Heart right ventricle (tissue), 16 donors: ENCODE data around the gene KRT20. TPM values are rescaled to one million over a fixed set of nuclear protein-coding genes. Genes with fewer than 3 reads are reported as not detected.

Source experiments
- ATAC-seq, 8 donors: fragments of 200-7000 bp; cut with Tn5 transposase; one replicate each; pipeline ENCODE4 v1.9.1; 2020; ENCODE audit warnings: mild to moderate bottlenecking in 8 of 8, moderate library complexity in 8 of 8, moderate number of reproducible peaks in 1 of 8
- DNase-seq, 2 donors: peaks; one replicate each; pipeline ENCODE4 v3.0.0-alpha.2; 2020
- H3K27ac ChIP-seq, 10 donors: fragments of 200-600 bp; sonication (generic) in 2 of 10; one replicate each; pipeline versions ENCODE4 v1.5.0 to v1.8.0; 2020 to 2022; ENCODE audit warnings: mild to moderate bottlenecking in 3 of 10
- H3K27me3 ChIP-seq, 7 donors: fragments of 200-600 bp; one replicate each; pipeline ENCODE4 v1.8.0; 2021 to 2022; ENCODE audit warnings: mild to moderate bottlenecking in 2 of 7
- H3K36me3 ChIP-seq, 9 donors: fragments of 200-600 bp; sonication (generic) in 1 of 9; one replicate each; pipeline versions ENCODE4 v1.5.0 to v1.8.0; 2020 to 2022; ENCODE audit warnings: mild to moderate bottlenecking in 2 of 9
- H3K4me1 ChIP-seq, 9 donors: fragments of 200-600 bp; sonication (generic) in 1 of 9; one replicate each; pipeline versions ENCODE4 v1.5.0 to v1.8.0; 2020 to 2022; ENCODE audit warnings: mild to moderate bottlenecking in 4 of 9
- H3K4me3 ChIP-seq, 10 donors: fragments of 200-600 bp; sonication (generic) in 2 of 10; one replicate each; pipeline versions ENCODE4 v1.5.0 to v1.8.0; 2020 to 2022; ENCODE audit warnings: mild to moderate bottlenecking in 7 of 10, moderate library complexity in 2 of 10
- H3K9me3 ChIP-seq, 11 donors: fragments of 200-600 bp in 10 of 11; sonication (generic) in 2 of 11; one replicate each; pipeline versions ENCODE4 v1.5.0 to v1.8.0; 2013 to 2022; ENCODE audit warnings: mild to moderate bottlenecking in 2 of 11, control low read depth in 1 of 11, moderate library complexity in 1 of 11
- CTCF ChIP-seq, 9 donors: fragments of 200-600 bp; sonication (generic) in 2 of 9; IDR thresholded peaks; one replicate each; pipeline versions ENCODE4 v1.5.0 to v1.8.0; 2021 to 2022; ENCODE audit warnings: antibody characterized with exemption in 9 of 9, mild to moderate bottlenecking in 5 of 9, moderate library complexity in 1 of 9
- WGBS, 2 donors: extraction: QIAGEN DNeasy Blood & Tissue Kit; methylation state at CpG; one replicate each; pipeline ENCODE4 v1.1.7; 2013; ENCODE audit warnings: inconsistent platforms in 1 of 2; 5-methylcytosine and 5-hydroxymethylcytosine counted together
- intact Hi-C, 10 donors: fragments of 100-400 bp; cut with DNase I; formaldehyde crosslinking; loops; one replicate each; pipeline versions ENCODE4 v1.11.1 to v1.14.2; 2022
- polyA plus RNA-seq, 2 donors: library from polyadenylated mRNA; stranded (reverse); fragments of 200-250 nt; gene quantifications; one replicate each; pipeline ENCODE4 v1.2.3, GENCODE V29; 2013
- total RNA-seq, 10 donors: library from RNA; stranded (reverse); fragmentation: NEBNext Ultra II Directional in 3 of 10; extraction: Animal tissue kit (Norgen Biotek cat#: 25700) in 3 of 10; gene quantifications; one replicate each; pipeline versions ENCODE4 v1.2.1 to v1.2.4, GENCODE V29; 2021 to 2023
- donor health status: Arrhythmogenic right ventricular cardiomyopathy.
- donor health status: ischemic (EF 13 %, LVEDD 7.1; RV severe dilation, severe dysfunction).
- donor health status: healthy with polysubstance abuse.
- donor health status: DM: no; HTN: yes; CAD: no.
- donor health status: DM: no; HTN: no; CAD: no.
- donor health status: ischemic (EF 25% LVEDD 6.9; RV normal size, moderate dysfunction).
- donor health status: ischemic (EF 25% LVEDD 5.7; RV mildly dilated, moderate dysfunction).
- donor health status: healthy.
- donor health status: DM: yes; HTN: yes; CAD: no.
- donor health status: Ischemic cardiomyopathy.
- donor health status: ischemic (EF 35%, LVEDD 5.7; RV mildly dilated, moderate dysfunction).
- donor health status: nonischemic (EF 11% LVEDD 7.7; RV severe dilation, severe dysfunction).
- donor health status: DM: yes; HTN: yes; CAD: no.
- donor health status: PGD.
- donor health status: ischemic (EF 29% LVEDD 5.4; RV normal size, mild dysfunction).
- donor health status: nonischemic (EF 23%, LVEDD 6.1; RV moderate dilation, normal function).

KRT20 gene
- total and polyA plus RNA-seq, 12 donors = not detected

GRCh38 chr17:40896916-40897455, 11.9 kb upstream of the KRT20 start:
- H3K27ac ChIP-seq = no peak overlapping the region
- no peak for DNase-seq
- intact Hi-C loops = no loop called here
- H3K27me3 ChIP-seq = peaks cover 0 to 47% (median 20%) of the 10 kb centered on the region in 7 donors
- no peak for TF ChIP-seq CTCF (IDR thresholded peaks at IDR 0.05)
- no peaks in the 10 kb centered on the region for H3K9me3 ChIP-seq
- H3K4me1 ChIP-seq = no peaks in the 10 kb centered on the region
- H3K4me3 ChIP-seq = no peak overlapping the region
- ATAC-seq = no peak
- H3K36me3 ChIP-seq = no peaks in the 10 kb centered on the region
- 89 to 90% methylated on average over 4 of the region's 4 CpGs for WGBS, 2 donors

- 76 to 81% methylated on average over 9 of the region's 9 CpGs for WGBS, 2 donors
- ATAC-seq (no peak), DNase-seq (no peak)
- intact Hi-C loops = no loop called here
- no peak for TF ChIP-seq CTCF (IDR thresholded peaks at IDR 0.05)
- peaks cover 0 to 43% (median 22%) of the 10 kb centered on the region in 7 donors for H3K27me3 ChIP-seq
- no peaks in the 10 kb centered on the region for H3K9me3 ChIP-seq
- no peaks in the 10 kb centered on the region for H3K4me1 ChIP-seq
- H3K4me3 ChIP-seq = no peak overlapping the region
- no peaks in the 10 kb centered on the region for H3K36me3 ChIP-seq
- no peak overlapping the region for H3K27ac ChIP-seq
Measured at GRCh38 chr17:40895106-40895730, 10.2 kb upstream of the KRT20 start.

GRCh38 chr17:40888196-40888720, 3.2 kb upstream of the KRT20 start:
- H3K27me3 ChIP-seq = peaks cover 0 to 60% (median 25%) of the 10 kb centered on the region in 7 donors
- no peak overlapping the region for H3K4me3 ChIP-seq
- peaks cover 0 to 4% (median 0%) of the 10 kb centered on the region in 9 donors for H3K4me1 ChIP-seq
- TF ChIP-seq CTCF (IDR thresholded peaks at IDR 0.05) = no peak
- H3K9me3 ChIP-seq = no peaks in the 10 kb centered on the region
- no peak for ATAC-seq
- no peak overlapping the region for H3K27ac ChIP-seq
- intact Hi-C loops = no loop called here
- 84 to 85% methylated on average over 2 of the region's 2 CpGs for WGBS, 2 donors
- no peak for DNase-seq
- H3K36me3 ChIP-seq = no peaks in the 10 kb centered on the region

GRCh38 chr17:40886090-40886489, 1.0 kb upstream of the KRT20 start:
- Histone ChIP-seq H3K4me3 (no peak overlapping the region), H3K27ac (no peak overlapping the region), H3K9me3 (no peaks in the 10 kb centered on the region), H3K27me3 (peaks cover 0 to 52% (median 20%) of the 10 kb centered on the region in 7 donors), H3K4me1 (peaks cover 0 to 4% (median 0%) of the 10 kb centered on the region in 9 donors), H3K36me3 (no peaks in the 10 kb centered on the region)
- DNase-seq = no peak
- no peak for TF ChIP-seq CTCF (IDR thresholded peaks at IDR 0.05)
- WGBS, 2 donors = 45 to 53% methylated on average over 3 of the region's 3 CpGs
- no peak for ATAC-seq
- intact Hi-C loops = no loop called here
